Activated T-helper 1 cell treated with anti-CD3 and anti-CD28 coated beads, Interleukin-12 subunit alpha, Interleukin-12 subunit beta, Interleukin-2, Interleukin-4 antibody, amounts not matched to agents 30 ng/mL and 10 ng/mL and 1 ng/mL, durations not matched to agents 14 hours and 24 hours and 36 hours (primary cell): ENCODE data around the gene ERCC4. TPM values are rescaled to one million over a fixed set of nuclear protein-coding genes. Genes with fewer than 3 reads are reported as not detected.
"Not testable (repeated sequence)": the region's sequence is repeated elsewhere in the genome, so short reads cannot be mapped to it uniquely, and the experiment has no call there.

ENCODE experiments used
- DNase-seq: peaks from one replicate; pipeline ENCODE4 v3.0.0; 2021; ENCODE audit warnings: low spot score
- H3K27ac Mint-ChIP-seq: one replicate; pipeline ENCODE4 v1.8.0; 2021; ENCODE audit warnings: mild to moderate bottlenecking, mixed read lengths
- H3K27me3 Mint-ChIP-seq: one replicate; pipeline ENCODE4 v1.8.0; 2022; ENCODE audit warnings: mild to moderate bottlenecking, moderate library complexity, mixed read lengths; ENCODE audit not compliant: insufficient read depth
- H3K36me3 Mint-ChIP-seq: one replicate; pipeline ENCODE4 v1.8.0; 2021; ENCODE audit warnings: low read depth, mixed read lengths
- H3K4me1 Mint-ChIP-seq: one replicate; pipeline ENCODE4 v1.8.0; 2021; ENCODE audit warnings: low read depth, mixed read lengths
- H3K4me3 Mint-ChIP-seq: one replicate; pipeline ENCODE4 v1.8.0; 2021; ENCODE audit warnings: mild to moderate bottlenecking, moderate library complexity, mixed read lengths
- H3K9me3 Mint-ChIP-seq: one replicate; pipeline ENCODE4 v1.8.0; 2021; ENCODE audit warnings: mixed read lengths
- intact Hi-C: fragments of 100-400 bp; cut with micrococcal nuclease; formaldehyde crosslinking; loops from one replicate; pipeline ENCODE4 v1.15.1; 2024
- total RNA-seq: library from RNA; stranded (reverse); gene quantifications from 2 replicates; pipeline ENCODE4 v1.2.3, GENCODE V29; 2022

The ERCC4 gene
- total RNA-seq, 1 donor from 2014 or later = 15.9 TPM

DNA sequence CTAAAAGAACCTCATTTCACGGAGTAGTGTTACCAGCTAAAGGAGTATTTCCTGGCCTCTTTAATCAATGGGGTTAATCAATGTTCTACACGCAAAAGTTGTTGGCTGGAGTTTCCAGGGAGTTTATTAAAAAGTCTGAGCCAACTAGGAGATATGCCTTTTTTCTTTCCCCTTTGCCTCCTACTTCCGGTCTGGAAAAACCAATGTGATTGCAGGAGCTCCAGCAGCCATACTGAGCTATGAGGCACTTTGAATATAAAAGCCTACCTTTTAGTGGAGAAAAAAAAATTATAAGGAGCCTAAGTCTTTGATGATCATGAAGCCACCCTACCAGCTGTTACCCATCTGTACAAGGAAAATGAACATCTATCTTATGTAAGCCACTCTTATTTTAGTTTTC, 17.9 kb upstream of the ERCC4 start:
- no peaks in the 10 kb centered on the region for H3K36me3 Mint-ChIP-seq
- no peak overlapping the region for H3K27ac Mint-ChIP-seq
- H3K4me1 Mint-ChIP-seq = no peaks in the 10 kb centered on the region
- H3K9me3 Mint-ChIP-seq = no peaks in the 10 kb centered on the region
- peaks cover 4% of the 10 kb centered on the region for H3K27me3 Mint-ChIP-seq
- intact Hi-C loops = no loop called here
- no peak overlapping the region for H3K4me3 Mint-ChIP-seq
- no peak for DNase-seq

DNA sequence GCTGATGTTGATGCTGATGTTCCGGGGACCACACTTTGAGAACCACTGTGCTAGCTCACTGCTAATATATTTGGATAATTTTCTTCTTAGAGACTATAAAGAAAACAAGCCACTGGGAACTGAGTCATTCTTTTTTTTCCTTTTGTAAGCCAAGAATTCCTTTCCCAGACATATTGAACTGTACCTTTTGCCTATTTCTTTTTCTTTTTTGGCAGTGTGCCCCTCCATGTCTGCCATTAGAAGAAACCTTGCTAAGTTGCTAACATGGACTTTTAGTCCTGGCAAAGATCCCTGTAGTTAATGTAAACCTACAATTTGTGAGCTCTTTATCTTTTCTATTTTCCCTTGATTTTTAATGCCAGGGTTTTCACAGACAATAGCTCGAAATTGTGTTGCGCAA, 17.3 kb upstream of the ERCC4 start:
- DNase-seq = no peak
- no peaks in the 10 kb centered on the region for H3K36me3 Mint-ChIP-seq
- H3K4me3 Mint-ChIP-seq = no peak overlapping the region
- peaks cover 4% of the 10 kb centered on the region for H3K27me3 Mint-ChIP-seq
- no peaks in the 10 kb centered on the region for H3K4me1 Mint-ChIP-seq
- no peak overlapping the region for H3K27ac Mint-ChIP-seq
- no peaks in the 10 kb centered on the region for H3K9me3 Mint-ChIP-seq
- intact Hi-C loops = no loop called here

DNA sequence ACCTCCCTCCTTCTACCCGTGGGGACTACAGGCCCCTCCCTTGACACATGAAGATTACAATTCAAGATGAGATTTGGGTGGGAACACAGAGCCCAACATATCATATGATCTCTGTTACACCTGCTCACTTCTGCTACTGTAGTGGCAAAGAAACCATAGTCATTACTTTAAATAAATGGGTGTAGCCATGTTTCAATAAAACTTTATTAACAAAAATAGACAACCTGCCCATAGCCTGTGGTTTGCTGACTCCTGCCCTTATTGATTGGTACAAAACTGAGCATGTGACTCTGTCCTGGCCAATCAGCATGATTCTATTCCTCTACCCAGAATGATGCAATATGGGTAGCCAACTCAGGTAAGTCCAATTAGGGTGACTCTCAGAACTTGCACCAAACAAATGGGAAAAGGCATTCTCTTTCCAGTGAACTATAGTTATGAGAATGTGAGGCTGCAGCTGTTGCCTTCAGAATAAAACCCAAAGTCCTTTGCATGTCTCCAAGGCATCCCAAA, 15.7 kb upstream of the ERCC4 start:
- no peak for DNase-seq
- H3K36me3 Mint-ChIP-seq = no peaks in the 10 kb centered on the region
- peaks cover 4% of the 10 kb centered on the region for H3K27me3 Mint-ChIP-seq
- no peaks in the 10 kb centered on the region for H3K4me1 Mint-ChIP-seq
- intact Hi-C loops = no loop called here
- H3K9me3 Mint-ChIP-seq = no peaks in the 10 kb centered on the region
- H3K27ac Mint-ChIP-seq = no peak overlapping the region
- H3K4me3 Mint-ChIP-seq = no peak overlapping the region

DNA sequence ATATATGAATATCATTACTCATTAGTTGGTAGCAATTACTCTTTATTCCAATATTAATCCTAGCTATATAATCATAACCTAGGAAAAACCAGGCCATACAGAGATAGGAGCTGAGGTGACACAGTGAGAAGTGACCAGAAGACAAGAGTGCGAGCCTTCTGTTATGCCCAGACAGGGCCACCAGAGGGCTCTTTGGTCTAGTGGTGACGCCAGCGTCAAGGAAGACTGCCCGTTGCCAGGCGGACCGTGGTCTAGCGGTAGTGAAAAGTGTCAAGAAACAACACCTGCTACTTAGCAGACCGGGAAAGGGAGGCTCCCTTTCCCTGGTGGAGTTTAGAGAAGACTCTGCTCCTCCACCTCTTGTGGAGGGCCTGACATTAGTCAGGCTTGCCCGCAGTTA, 15.1 kb upstream of the ERCC4 start:
- not testable (repeated sequence) for H3K4me1 Mint-ChIP-seq

DNA sequence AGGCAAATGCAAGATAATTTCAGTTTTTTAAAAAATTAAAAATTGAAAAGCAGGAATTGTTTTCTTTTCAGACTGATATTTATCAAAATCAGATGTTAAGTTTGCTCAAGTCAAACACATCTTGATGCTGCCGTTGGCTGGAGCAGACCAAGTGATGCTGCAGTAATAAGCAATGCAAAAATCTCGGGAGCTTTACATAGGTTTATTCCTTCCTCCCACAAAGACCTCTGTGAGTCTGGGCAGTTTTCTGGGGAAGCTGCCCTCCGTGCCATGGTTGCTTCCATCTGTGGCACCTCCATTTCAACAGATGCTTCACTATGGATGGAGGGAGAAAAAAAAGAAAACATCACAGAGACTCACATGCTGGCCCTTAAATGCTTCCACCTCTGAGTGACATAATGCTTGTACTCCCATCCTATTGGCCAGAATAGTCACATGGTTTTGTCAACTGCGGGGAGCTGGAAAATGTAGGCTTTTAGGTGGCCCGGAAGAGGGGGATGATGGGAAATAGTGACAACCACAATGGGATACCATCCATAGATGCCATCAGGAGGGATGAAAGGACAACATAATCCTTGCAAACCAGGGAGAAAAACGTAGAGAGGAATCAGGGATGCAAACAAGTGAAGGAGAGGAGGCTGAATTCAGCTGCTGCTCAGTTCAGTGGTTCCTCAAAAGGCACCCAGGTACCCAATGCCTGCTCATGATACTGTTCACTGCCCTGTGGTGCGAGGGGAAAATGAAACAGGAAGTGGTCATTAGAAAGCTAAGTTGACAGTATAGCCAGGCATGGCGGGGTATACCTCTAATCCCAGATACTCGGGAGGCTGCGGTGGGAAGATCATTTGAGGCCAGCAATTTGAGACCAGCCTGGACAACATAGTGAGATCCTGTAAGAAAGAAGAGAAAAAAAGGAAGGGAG, 13.5 kb upstream of the ERCC4 start:
- H3K9me3 Mint-ChIP-seq = no peaks in the 10 kb centered on the region
- H3K4me3 Mint-ChIP-seq = no peak overlapping the region
- H3K4me1 Mint-ChIP-seq = no peaks in the 10 kb centered on the region
- no peak overlapping the region for H3K27ac Mint-ChIP-seq
- intact Hi-C loops = no loop called here
- H3K27me3 Mint-ChIP-seq = peaks cover 5% of the 10 kb centered on the region
- H3K36me3 Mint-ChIP-seq = no peaks in the 10 kb centered on the region
- no peak for DNase-seq

More for the DNA sequence above, 15.1 kb upstream of the ERCC4 start:
- H3K9me3 Mint-ChIP-seq, H3K27ac Mint-ChIP-seq, H3K4me3 Mint-ChIP-seq, DNase-seq, intact Hi-C loops, H3K27me3 Mint-ChIP-seq, H3K36me3 Mint-ChIP-seq: not testable (repeated sequence)

DNA sequence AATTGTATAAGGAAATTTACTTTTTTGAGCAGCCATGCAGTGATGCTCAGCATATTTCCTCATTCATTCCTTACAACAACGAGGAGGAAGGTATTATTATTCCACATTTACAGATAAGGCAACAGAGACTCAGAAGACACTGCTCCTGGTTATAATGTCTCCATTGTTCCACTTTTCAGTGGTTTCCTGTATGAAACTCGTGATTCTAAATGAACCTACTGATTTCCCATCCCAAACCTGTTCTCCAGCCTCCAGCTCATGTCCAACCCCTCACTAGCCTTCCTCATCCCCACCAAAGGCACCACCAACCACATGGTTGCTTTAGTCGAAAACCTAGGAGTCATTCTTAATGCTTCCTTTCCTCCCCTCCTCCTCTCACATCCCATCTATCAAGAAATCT, 12.5 kb upstream of the ERCC4 start:
- Mint-ChIP-seq H3K4me3 (no peak overlapping the region), H3K9me3 (no peaks in the 10 kb centered on the region), H3K27me3 (peaks cover 12% of the 10 kb centered on the region), H3K4me1 (no peaks in the 10 kb centered on the region), H3K27ac (no peak overlapping the region), H3K36me3 (no peaks in the 10 kb centered on the region)
- intact Hi-C loops = no loop called here
- no peak for DNase-seq

DNA sequence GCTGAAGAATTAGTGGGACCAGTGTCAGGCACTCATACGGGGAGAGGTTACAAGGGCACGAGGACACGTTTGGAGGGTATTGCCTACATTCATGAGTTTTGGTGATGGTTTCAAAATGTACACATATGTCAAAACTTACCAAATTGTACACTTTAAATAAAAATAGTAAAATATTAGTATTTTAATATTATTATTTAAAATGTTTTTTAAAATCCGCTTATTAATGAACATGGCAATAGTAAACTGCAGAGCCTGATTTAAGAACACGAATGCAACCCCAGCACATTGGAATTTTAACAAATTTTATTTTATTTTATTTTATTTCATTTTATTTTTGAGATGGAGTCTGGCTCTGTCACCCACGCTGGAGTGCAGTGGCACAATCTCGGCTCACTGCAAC, 10.9 kb upstream of the ERCC4 start:
- Mint-ChIP-seq H3K36me3 (no peaks in the 10 kb centered on the region), H3K27me3 (peaks cover 8% of the 10 kb centered on the region), H3K4me3 (no peak overlapping the region), H3K4me1 (no peaks in the 10 kb centered on the region), H3K27ac (no peak overlapping the region), H3K9me3 (no peaks in the 10 kb centered on the region)
- intact Hi-C loops = no loop called here
- no peak for DNase-seq

DNA sequence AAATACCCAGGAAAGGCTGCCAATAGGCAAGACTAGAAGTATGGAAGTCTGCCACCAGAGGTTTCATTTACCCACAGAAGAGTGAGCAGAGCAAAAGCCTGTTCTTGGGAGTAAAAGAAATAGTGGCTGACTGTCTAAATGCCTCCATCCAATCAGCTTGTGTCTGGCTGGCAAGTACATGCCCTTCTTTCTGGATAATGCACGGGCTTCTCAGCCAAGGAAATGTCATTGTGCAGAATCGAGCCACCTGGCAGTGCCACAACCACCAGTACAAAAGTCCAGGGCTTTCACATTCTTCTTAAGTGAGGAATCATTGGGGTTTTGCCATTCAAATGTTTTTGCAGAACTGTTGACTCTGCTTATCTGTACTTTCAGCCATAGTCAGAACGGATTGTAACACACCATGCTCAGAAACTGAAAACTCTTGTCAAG, 10.1 kb upstream of the ERCC4 start:
- Mint-ChIP-seq H3K4me3 (no peak overlapping the region), H3K27ac (no peak overlapping the region), H3K36me3 (no peaks in the 10 kb centered on the region), H3K9me3 (no peaks in the 10 kb centered on the region), H3K27me3 (peaks cover 8% of the 10 kb centered on the region), H3K4me1 (no peaks in the 10 kb centered on the region)
- no peak for DNase-seq
- intact Hi-C loops = no loop called here

DNA sequence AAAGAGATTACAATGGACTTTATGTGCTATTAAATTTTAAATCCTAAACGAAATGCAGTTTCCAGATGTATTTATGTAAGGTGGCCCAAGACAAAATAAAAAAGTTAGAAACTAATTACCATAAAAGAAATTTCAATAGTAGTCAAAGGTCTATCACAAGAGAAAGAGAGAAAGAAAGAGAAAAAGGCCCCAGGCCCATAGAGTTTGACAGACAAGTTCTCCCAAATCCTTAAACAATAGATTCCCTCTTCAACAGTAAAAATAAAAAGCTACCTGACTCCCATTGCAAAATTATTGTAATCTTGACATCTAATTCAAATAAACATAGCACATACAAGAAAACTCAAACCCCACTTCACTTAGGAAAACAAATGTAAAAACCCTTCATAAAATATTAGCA, 8.6 kb upstream of the ERCC4 start:
- peaks cover 8% of the 10 kb centered on the region for H3K27me3 Mint-ChIP-seq
- DNase-seq = no peak
- no peaks in the 10 kb centered on the region for H3K36me3 Mint-ChIP-seq
- intact Hi-C loops = no loop called here
- H3K4me3 Mint-ChIP-seq = no peak overlapping the region
- no peak overlapping the region for H3K27ac Mint-ChIP-seq
- H3K9me3 Mint-ChIP-seq = no peaks in the 10 kb centered on the region
- no peaks in the 10 kb centered on the region for H3K4me1 Mint-ChIP-seq

DNA sequence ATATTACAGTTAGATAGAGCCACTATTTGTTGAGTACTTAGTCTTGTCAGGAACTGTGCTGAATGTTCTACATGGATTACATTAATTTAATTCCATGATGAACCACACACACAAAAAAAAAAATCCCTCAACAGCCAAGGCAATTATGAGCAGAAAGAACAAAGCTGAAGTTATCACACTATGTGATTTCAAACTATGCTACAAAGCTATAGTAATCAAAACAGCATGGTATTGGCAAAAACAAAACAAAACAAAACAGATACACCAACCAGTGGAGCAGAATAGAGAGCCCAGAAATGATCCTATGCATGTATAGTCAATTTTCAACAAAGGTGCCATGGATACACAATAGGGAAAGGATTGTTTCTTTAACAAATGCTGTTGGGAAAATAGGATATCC, 8.1 kb upstream of the ERCC4 start:
- Mint-ChIP-seq H3K4me1 (no peaks in the 10 kb centered on the region), H3K27ac (no peak overlapping the region), H3K27me3 (peaks cover 8% of the 10 kb centered on the region), H3K4me3 (no peak overlapping the region), H3K9me3 (no peaks in the 10 kb centered on the region), H3K36me3 (no peaks in the 10 kb centered on the region)
- intact Hi-C loops = no loop called here
- DNase-seq = no peak

DNA sequence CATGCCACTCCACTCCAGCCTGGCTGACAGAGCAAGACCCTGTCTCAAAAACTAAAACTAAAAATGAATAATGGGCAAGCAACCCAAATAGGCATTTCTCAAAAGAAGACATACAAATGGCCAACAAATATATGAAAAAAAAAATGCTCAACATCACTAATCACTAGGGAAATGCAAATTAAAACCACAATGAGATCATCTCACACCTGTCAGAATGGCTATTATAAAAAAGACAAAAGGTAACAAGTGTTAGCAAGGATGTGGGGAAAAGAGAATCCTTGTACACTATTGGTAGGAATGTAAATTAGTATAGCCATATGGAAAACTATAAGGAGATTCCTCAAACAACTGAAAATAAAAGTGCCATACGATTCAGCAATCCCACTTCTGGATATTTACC, 7.1 kb upstream of the ERCC4 start:
- no peaks in the 10 kb centered on the region for H3K4me1 Mint-ChIP-seq
- no peak overlapping the region for H3K27ac Mint-ChIP-seq
- DNase-seq = no peak
- H3K27me3 Mint-ChIP-seq = peaks cover 8% of the 10 kb centered on the region
- intact Hi-C loops = no loop called here
- H3K36me3 Mint-ChIP-seq = no peaks in the 10 kb centered on the region
- H3K4me3 Mint-ChIP-seq = no peak overlapping the region
- no peaks in the 10 kb centered on the region for H3K9me3 Mint-ChIP-seq

DNA sequence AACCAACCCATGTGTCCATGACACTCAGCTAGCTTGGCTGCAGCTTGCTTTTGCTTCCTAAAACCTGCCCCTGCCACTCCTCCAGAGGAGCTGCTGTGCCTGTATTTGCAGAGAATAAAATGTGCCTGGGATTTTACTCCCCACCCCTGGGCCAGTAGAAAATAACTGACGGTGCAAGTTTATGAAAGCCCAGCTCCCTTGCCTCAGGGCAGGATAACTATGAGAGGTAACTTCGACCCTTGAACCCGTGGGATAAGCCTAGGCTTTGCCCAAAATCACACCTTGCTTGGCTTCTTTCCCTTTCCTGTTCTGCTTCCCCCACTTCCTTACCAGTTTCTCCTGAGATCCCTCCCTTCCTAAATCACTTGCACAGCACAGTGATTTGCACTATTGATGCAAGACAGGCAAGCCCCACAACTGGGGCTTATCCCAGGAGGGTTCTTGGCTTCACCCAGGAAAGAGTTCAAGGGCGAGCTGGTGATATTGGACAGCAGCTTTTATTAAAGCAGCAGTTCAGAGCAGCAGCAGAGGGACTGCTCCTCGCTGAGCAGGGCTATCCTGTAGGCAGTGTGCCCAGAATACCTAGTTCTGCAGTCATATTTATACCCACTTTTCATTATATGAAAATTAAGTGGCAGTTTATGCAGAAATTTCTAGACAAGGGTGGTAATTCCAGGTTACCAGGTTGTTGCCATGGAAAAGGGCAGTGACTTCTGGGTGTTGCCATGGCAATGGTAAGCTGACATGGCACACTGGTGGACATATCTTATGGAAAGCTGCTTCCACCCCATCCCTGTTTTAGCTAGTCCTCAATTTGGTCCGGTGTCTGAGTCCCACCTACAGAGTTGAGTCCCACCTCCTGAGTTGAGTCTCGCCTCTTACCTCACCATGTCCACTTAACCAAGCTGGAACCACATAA, 6.3 kb upstream of the ERCC4 start:
- no peaks in the 10 kb centered on the region for H3K36me3 Mint-ChIP-seq
- no peaks in the 10 kb centered on the region for H3K4me1 Mint-ChIP-seq
- intact Hi-C loops = no loop called here
- no peak for DNase-seq
- peaks cover 10% of the 10 kb centered on the region for H3K27me3 Mint-ChIP-seq
- H3K9me3 Mint-ChIP-seq = no peaks in the 10 kb centered on the region
- H3K4me3 Mint-ChIP-seq = no peak overlapping the region
- no peak overlapping the region for H3K27ac Mint-ChIP-seq
